Smooth muscle cell (in vitro differentiated cells): ENCODE results near the gene HAUS6. TPM values are rescaled to one million over a fixed set of nuclear protein-coding genes. Genes with fewer than 3 reads are reported as not detected.
A peak's percentile ranks its signal among the peaks of the same experiment; 100 is the strongest.

Source experiments
- DNase-seq: peaks from one replicate; lab custom pipeline; 2025; ENCODE audit not compliant: unreplicated experiment; lab: John Stamatoyannopoulos, UW
- H2AFZ ChIP-seq: fragments of 200-600 bp; sonication (generic); 2 replicates; pipeline ENCODE4 v1.6.0; 2016; ENCODE audit warnings: antibody characterized with exemption, low read depth, mild to moderate bottlenecking
- H3F3A ChIP-seq: fragments of 200-600 bp; sonication (generic); 2 replicates; pipeline ENCODE4 v1.6.0; 2017; ENCODE audit warnings: antibody characterized with exemption, low read depth
- H3K27ac ChIP-seq: fragments of 200-600 bp; sonication (generic); 2 replicates; pipeline ENCODE4 v1.5.1; 2016; ENCODE audit warnings: low read depth, mild to moderate bottlenecking
- H3K27me3 ChIP-seq: fragments of 200-600 bp; sonication (generic); 2 replicates; pipeline ENCODE4 v1.6.1; 2016; ENCODE audit warnings: low read depth, mild to moderate bottlenecking
- H3K36me3 ChIP-seq: fragments of 200-600 bp; sonication (generic); 2 replicates; pipeline ENCODE4 v1.5.1; 2016; ENCODE audit warnings: low read depth
- H3K4me1 ChIP-seq: fragments of 200-600 bp; sonication (generic); 2 replicates; pipeline ENCODE4 v1.5.1; 2016; ENCODE audit warnings: low read depth
- H3K4me2 ChIP-seq: fragments of 200-600 bp; sonication (generic); 2 replicates; pipeline ENCODE4 v1.6.0; 2016; ENCODE audit warnings: mild to moderate bottlenecking
- H3K4me3 ChIP-seq: fragments of 200-600 bp; sonication (generic); 2 replicates; pipeline ENCODE4 v1.5.1; 2016; ENCODE audit warnings: mild to moderate bottlenecking
- H3K79me2 ChIP-seq: fragments of 200-600 bp; sonication (generic); 2 replicates; pipeline ENCODE4 v1.6.0; 2016; ENCODE audit warnings: low read depth, mild to moderate bottlenecking
- H3K9ac ChIP-seq: fragments of 200-600 bp; sonication (generic); 2 replicates; pipeline ENCODE4 v1.6.0; 2016; ENCODE audit warnings: low read depth
- H3K9me3 ChIP-seq: fragments of 200-600 bp; sonication (generic); replicated peaks from 2 replicates; pipeline ENCODE4 v1.5.1; 2016; ENCODE audit warnings: low read depth
- H4K20me1 ChIP-seq: fragments of 200-600 bp; sonication (generic); 2 replicates; pipeline ENCODE4 v1.6.0; 2016; ENCODE audit warnings: low read depth
- WGBS: methylation state at CpG from one replicate; pipeline ENCODE4 v1.1.7; 2016; ENCODE audit warnings: low lambda C conversion rate; 5-methylcytosine and 5-hydroxymethylcytosine counted together
- polyA plus RNA-seq: library from polyadenylated mRNA; unstranded; fragments of >200 nt; fragmentation: Nextera tagmentation; extraction: Ambion mirVana; gene quantifications from 2 replicates; pipeline ENCODE4 v1.2.1, GENCODE V29; 2016
- total RNA-seq: library from RNA; depleted of rRNA; stranded (reverse); fragments of >200 nt; gene quantifications from 2 replicates; pipeline ENCODE4 v1.2.3, GENCODE V29; 2014
- TF ChIP-seq, protein P1 (sequence below): fragments of 200-600 bp; sonication (generic); IDR thresholded peaks from 2 replicates; pipeline ENCODE4 v1.5.1; 2017; ENCODE audit warnings: borderline replicate concordance, mild to moderate bottlenecking, antibody characterized with exemption; ENCODE audit not compliant: insufficient read depth, poor library complexity, severe bottlenecking

HAUS6 gene
- total and polyA plus RNA-seq, 2 experiments from 2014 or later, result 4.3 to 13.1 TPM

DNA sequence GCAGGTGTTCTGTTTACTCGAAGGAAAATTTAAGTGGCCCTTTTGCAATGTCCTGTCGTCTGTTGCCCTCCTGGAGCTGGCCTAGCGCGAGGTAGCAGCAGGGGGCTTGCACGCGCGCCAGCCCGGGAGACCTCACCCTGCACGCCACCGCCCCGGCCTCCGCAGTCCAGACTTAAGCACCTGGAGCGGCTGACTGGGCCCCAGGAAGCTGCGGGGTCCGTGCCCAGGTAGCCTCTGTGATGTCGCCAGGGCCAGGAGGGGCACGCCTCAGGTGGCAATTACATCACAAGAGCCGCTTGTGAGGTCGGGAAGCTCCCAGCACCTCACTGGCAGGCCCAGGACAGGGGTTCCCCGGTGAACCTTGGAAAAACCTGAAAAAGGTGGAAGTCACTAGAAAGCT, 69.7 kb downstream of the HAUS6 start, which contains the start of gene SAXO1:
Gene SAXO1 (minus strand): TSS at position 195 of the 400 bp plus-strand sequence. CDS start 301 bp downstream, outside the sequence.
- DNase-seq, result no peak
- H3K27me3 ChIP-seq, result no peaks in the 10 kb centered on the region
- H3F3A ChIP-seq, result no peaks in the 10 kb centered on the region
- H3K4me3 ChIP-seq, result no peak within 1 kb of the TSS
- H2AFZ ChIP-seq, result no peak within 1 kb of the TSS
- no peaks in the 10 kb centered on the region for H3K4me1 ChIP-seq
- no peaks in the 10 kb centered on the region for H4K20me1 ChIP-seq
- WGBS, result 95% methylated on average over 20 of the region's 20 CpGs
- H3K27ac ChIP-seq, result no peak within 1 kb of the TSS
- H3K36me3 ChIP-seq, result no peaks in the 10 kb centered on the region
- H3K4me2 ChIP-seq, result no peak within 1 kb of the TSS
- H3K9ac ChIP-seq, result no peak within 1 kb of the TSS
- TF ChIP-seq, protein P1, sequence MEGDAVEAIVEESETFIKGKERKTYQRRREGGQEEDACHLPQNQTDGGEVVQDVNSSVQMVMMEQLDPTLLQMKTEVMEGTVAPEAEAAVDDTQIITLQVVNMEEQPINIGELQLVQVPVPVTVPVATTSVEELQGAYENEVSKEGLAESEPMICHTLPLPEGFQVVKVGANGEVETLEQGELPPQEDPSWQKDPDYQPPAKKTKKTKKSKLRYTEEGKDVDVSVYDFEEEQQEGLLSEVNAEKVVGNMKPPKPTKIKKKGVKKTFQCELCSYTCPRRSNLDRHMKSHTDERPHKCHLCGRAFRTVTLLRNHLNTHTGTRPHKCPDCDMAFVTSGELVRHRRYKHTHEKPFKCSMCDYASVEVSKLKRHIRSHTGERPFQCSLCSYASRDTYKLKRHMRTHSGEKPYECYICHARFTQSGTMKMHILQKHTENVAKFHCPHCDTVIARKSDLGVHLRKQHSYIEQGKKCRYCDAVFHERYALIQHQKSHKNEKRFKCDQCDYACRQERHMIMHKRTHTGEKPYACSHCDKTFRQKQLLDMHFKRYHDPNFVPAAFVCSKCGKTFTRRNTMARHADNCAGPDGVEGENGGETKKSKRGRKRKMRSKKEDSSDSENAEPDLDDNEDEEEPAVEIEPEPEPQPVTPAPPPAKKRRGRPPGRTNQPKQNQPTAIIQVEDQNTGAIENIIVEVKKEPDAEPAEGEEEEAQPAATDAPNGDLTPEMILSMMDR, result no peak
- no peaks in the 10 kb centered on the region for H3K9me3 ChIP-seq
- H3K79me2 ChIP-seq, result no peaks in the 10 kb centered on the region

DNA sequence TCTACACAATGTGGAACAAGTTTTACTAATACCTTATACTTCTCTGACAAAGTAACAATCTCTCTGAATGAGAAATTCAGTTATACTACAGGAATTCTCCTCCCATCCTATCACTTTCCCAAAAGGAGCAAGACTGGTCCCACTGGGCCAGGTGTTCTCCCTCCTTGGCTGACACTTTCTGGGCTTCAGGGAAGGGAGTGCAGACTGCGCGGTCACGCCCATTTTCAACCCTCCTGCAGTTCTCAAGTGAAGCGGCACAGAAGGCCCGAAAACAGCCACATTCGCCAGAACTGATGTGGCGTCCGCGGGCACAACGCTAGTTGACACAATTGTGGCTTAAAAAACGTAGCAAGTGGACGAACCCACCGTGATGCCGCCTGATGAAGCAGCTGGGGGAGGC, 70.3 kb downstream of the HAUS6 start:
- no peak overlapping the region for H2AFZ ChIP-seq
- no peaks in the 10 kb centered on the region for H3K79me2 ChIP-seq
- H3F3A ChIP-seq, result no peaks in the 10 kb centered on the region
- TF ChIP-seq, protein P1, result no peak
- no peaks in the 10 kb centered on the region for H3K9me3 ChIP-seq
- H3K27ac ChIP-seq, result no peak overlapping the region
- no peak overlapping the region for H3K4me3 ChIP-seq
- H3K9ac ChIP-seq, result no peak overlapping the region
- no peaks in the 10 kb centered on the region for H3K4me1 ChIP-seq
- 92% methylated on average over 14 of the region's 14 CpGs for WGBS
- no peaks in the 10 kb centered on the region for H4K20me1 ChIP-seq
- no peaks in the 10 kb centered on the region for H3K36me3 ChIP-seq
- H3K4me2 ChIP-seq, result no peak overlapping the region
- no peak for DNase-seq
- no peaks in the 10 kb centered on the region for H3K27me3 ChIP-seq

DNA sequence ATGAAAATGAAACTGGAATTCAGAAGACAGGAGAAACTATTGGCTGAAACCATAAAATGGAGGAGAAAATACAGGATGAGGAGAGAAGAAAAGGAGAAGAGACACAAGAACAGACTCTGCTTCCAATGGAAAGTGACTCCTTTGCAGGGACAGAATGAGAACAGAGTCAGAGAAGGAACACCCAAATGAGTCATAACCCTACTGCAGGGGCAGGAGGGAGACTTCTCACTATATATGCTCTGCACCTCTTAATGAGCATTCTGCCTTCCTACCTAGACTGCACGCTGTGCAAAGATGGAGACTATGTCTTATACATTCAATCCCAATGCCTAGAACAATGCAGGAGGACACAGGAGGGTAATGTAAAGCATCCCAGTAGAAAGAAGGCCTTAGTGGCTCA, 71.8 kb downstream of the HAUS6 start:
- Histone ChIP-seq H3K4me3 (no peak overlapping the region), H4K20me1 (no peaks in the 10 kb centered on the region), H3F3A (no peaks in the 10 kb centered on the region), H3K9ac (no peak overlapping the region), H3K4me1 (no peaks in the 10 kb centered on the region), H3K27me3 (no peaks in the 10 kb centered on the region), H3K79me2 (no peaks in the 10 kb centered on the region), H3K4me2 (no peak overlapping the region), H3K27ac (no peak overlapping the region), H3K9me3 (no peaks in the 10 kb centered on the region), H2AFZ (no peak overlapping the region), H3K36me3 (no peaks in the 10 kb centered on the region)
- no peak for DNase-seq
- TF ChIP-seq, protein P1, result no peak
- WGBS, result 94% methylated on average over 1 of the region's 1 CpG

DNA sequence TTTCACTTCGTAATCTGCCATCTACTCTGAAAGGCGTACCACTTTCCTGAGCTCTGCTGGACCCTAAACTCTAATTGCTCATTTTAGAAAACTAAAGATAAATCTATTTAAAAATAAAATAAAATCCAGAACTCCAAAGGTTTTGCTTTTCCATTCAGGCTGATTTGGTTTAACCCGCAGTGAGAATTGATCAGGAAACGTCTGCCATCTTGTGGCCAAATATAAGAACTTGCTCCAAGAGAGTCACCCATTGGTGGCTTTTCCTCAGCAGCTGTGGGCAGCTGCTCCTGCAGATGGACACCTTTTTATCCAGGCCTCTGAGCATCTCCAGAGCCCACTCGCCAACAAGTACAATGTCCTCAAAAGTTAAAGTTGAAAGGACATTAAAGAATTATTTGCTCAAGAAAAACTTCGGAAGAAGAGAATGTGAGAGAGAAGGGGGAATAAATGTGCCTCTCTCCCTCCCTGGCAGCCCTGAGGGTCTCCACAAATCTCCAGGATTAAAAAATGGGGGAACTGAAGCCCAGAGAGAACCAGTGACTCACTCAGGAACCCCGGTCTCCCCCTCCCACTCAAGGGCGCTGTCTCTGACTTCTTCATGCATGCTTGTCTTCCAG, 73.8 kb downstream of the HAUS6 start:
- no peaks in the 10 kb centered on the region for H3K79me2 ChIP-seq
- no peaks in the 10 kb centered on the region for H3K4me1 ChIP-seq
- no peak overlapping the region for H3K4me2 ChIP-seq
- TF ChIP-seq, protein P1, result peak; percentile 74
- H2AFZ ChIP-seq, result peak overlapping the region; percentile 10
- H3K36me3 ChIP-seq, result no peaks in the 10 kb centered on the region
- H3K27ac ChIP-seq, result no peak overlapping the region
- H3K9me3 ChIP-seq, result no peaks in the 10 kb centered on the region
- WGBS, result 22% methylated on average over 8 of the region's 8 CpGs
- no peak for DNase-seq
- no peaks in the 10 kb centered on the region for H3K27me3 ChIP-seq
- H3K4me3 ChIP-seq, result no peak overlapping the region
- no peaks in the 10 kb centered on the region for H4K20me1 ChIP-seq
- H3K9ac ChIP-seq, result no peak overlapping the region
- H3F3A ChIP-seq, result no peaks in the 10 kb centered on the region
